Nephron (organoid): ENCODE measurements around the gene TTLL10.

ENCODE experiments used
- H3K27ac Mint-ChIP-seq, 3 experiments: 2 replicates each; pipeline ENCODE4 v1.8.0; 2020; ENCODE audit warnings: mixed read lengths in 3 of 3, mild to moderate bottlenecking in 2 of 3, moderate library complexity in 1 of 3
- H3K27me3 Mint-ChIP-seq: 2 replicates; pipeline ENCODE4 v1.8.0; 2021; ENCODE audit warnings: low read depth, mild to moderate bottlenecking, moderate library complexity, mixed read lengths
- H3K36me3 Mint-ChIP-seq: 2 replicates; pipeline ENCODE4 v1.8.0; 2020; ENCODE audit warnings: low read depth, mixed read lengths
- H3K4me1 Mint-ChIP-seq: 2 replicates; pipeline ENCODE4 v1.8.0; 2020; ENCODE audit warnings: mixed read lengths
- H3K4me3 Mint-ChIP-seq, 3 experiments: 2 replicates each; pipeline ENCODE4 v1.8.0; 2020; ENCODE audit warnings: mild to moderate bottlenecking in 3 of 3, mixed read lengths in 3 of 3, moderate library complexity in 2 of 3
- H3K9me3 Mint-ChIP-seq: 2 replicates; pipeline ENCODE4 v1.8.0; 2020; ENCODE audit warnings: mixed read lengths
- CTCF ChIP-seq, 3 experiments: fragments of 200-600 bp; sonication (generic); IDR thresholded peaks; one replicate each; pipeline ENCODE4 v1.5.0; 2021; ENCODE audit warnings: antibody characterized with exemption in 3 of 3; ENCODE audit not compliant: unreplicated experiment in 3 of 3

TTLL10 gene

GRCh38 chr1:1176931-1177330 lies 3.3 kb downstream of the TTLL10 start:
- Mint-ChIP-seq H3K4me3 (no peak overlapping the region), H3K27ac (peak overlapping the region in 2 of 3 experiments; percentile 0 to 2), H3K9me3 (no peaks in the 10 kb centered on the region), H3K4me1 (peaks cover 11% of the 10 kb centered on the region), H3K36me3 (no peaks in the 10 kb centered on the region), H3K27me3 (peaks cover 50% of the 10 kb centered on the region)
- no peak for TF ChIP-seq CTCF (IDR thresholded peaks at IDR 0.05; ENCODE audit: unreplicated experiment in 3 of 3)

GRCh38 chr1:1177452-1178206 lies 3.9 kb downstream of the TTLL10 start:
- no peaks in the 10 kb centered on the region for H3K36me3 Mint-ChIP-seq

GRCh38 chr1:1178794-1179331 lies 5.2 kb downstream of the TTLL10 start:
- no peak for TF ChIP-seq CTCF (IDR thresholded peaks at IDR 0.05; ENCODE audit: unreplicated experiment in 3 of 3)
- Mint-ChIP-seq H3K36me3 (no peaks in the 10 kb centered on the region), H3K27me3 (peaks cover 37% of the 10 kb centered on the region), H3K4me3 (no peak overlapping the region), H3K27ac (no peak overlapping the region), H3K9me3 (no peaks in the 10 kb centered on the region), H3K4me1 (peaks cover 11% of the 10 kb centered on the region)

More at GRCh38 chr1:1177452-1178206, 3.9 kb downstream of the TTLL10 start:
- Mint-ChIP-seq H3K4me1 (peaks cover 11% of the 10 kb centered on the region), H3K27me3 (peaks cover 45% of the 10 kb centered on the region), H3K27ac (no peak overlapping the region), H3K9me3 (no peaks in the 10 kb centered on the region), H3K4me3 (no peak overlapping the region)
- TF ChIP-seq CTCF (IDR thresholded peaks at IDR 0.05; ENCODE audit: unreplicated experiment in 3 of 3) = no peak

GRCh38 chr1:1179346-1179982 lies 5.8 kb downstream of the TTLL10 start:
- Mint-ChIP-seq H3K4me1 (peaks cover 11% of the 10 kb centered on the region), H3K36me3 (no peaks in the 10 kb centered on the region), H3K9me3 (no peaks in the 10 kb centered on the region), H3K27ac (no peak overlapping the region), H3K4me3 (no peak overlapping the region), H3K27me3 (peaks cover 34% of the 10 kb centered on the region)
- TF ChIP-seq CTCF (IDR thresholded peaks at IDR 0.05; ENCODE audit: unreplicated experiment in 3 of 3) = no peak

GRCh38 chr1:1179983-1180861 lies 6.5 kb downstream of the TTLL10 start:
- no peak for TF ChIP-seq CTCF (IDR thresholded peaks at IDR 0.05; ENCODE audit: unreplicated experiment in 3 of 3)
- no peak overlapping the region for H3K27ac Mint-ChIP-seq
- H3K4me3 Mint-ChIP-seq = no peak overlapping the region
- H3K27me3 Mint-ChIP-seq = peaks cover 29% of the 10 kb centered on the region
- no peaks in the 10 kb centered on the region for H3K9me3 Mint-ChIP-seq
- H3K36me3 Mint-ChIP-seq = no peaks in the 10 kb centered on the region
- H3K4me1 Mint-ChIP-seq = peaks cover 11% of the 10 kb centered on the region
